HG02623 (cell line): ENCODE data around the gene ITCH.

Experiments
- ATAC-seq: cut with Tn5 transposase; IDR thresholded peaks from one replicate; pipeline ENCODE4 v1.9.1; 2021; ENCODE audit warnings: moderate library complexity; ENCODE audit not compliant: unreplicated experiment

Gene ITCH

DNA sequence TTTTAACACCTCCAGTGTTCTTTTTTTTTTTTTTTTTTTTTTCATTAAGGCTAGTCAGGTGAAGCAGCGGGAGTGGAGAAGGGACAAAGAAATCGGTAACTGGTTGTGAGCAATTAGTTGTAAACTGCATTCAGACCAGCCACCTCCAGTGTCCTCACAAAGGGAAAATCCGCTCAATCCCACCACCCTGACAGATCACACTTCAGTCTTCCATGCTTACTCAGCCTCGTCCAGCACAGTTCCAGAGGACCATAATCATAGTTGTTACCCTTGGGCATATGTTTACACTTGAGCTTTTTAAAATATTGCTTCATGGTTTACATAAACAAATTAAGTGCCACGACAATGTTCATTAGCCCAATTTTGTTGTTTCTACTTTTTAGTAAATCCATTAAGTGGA lies 163.4 kb downstream of the ITCH start:
- no peak for ATAC-seq

DNA sequence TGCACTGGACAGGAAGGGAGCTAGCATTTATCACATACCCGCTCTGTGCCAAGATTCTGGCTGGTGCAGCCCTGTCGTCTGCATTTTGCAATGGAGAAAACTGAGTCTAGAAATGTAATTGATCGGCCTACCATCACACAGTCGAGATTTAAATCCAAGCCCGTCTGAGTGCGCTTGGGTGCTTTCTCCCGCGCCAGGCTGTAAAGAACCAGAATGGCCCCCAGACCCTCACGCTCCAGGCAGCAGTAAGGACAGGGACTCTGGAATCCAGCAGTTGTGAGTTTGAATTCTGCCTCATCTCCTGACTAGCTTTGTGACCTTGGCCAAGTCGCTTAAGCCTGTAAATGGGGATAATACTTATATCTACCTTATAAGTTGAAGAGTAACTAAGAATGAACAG lies 163.9 kb downstream of the ITCH start:
- no peak for ATAC-seq

- no peak for ATAC-seq
Measured at GRCh38 chr20:34528921-34529297, 165.8 kb downstream of the ITCH start.

GRCh38 chr20:34529742-34530141 lies 166.7 kb downstream of the ITCH start:
- no peak for ATAC-seq

GRCh38 chr20:34530342-34530741 lies 167.3 kb downstream of the ITCH start:
- ATAC-seq = no peak

- no peak for ATAC-seq
Measured at GRCh38 chr20:34531608-34532265, 168.7 kb downstream of the ITCH start.

GRCh38 chr20:34532320-34532719 lies 169.2 kb downstream of the ITCH start:
- ATAC-seq = no peak

GRCh38 chr20:34532756-34533155 lies 169.7 kb downstream of the ITCH start:
- no peak for ATAC-seq

- no peak for ATAC-seq
Measured at GRCh38 chr20:34534391-34535165, 171.5 kb downstream of the ITCH start.

DNA sequence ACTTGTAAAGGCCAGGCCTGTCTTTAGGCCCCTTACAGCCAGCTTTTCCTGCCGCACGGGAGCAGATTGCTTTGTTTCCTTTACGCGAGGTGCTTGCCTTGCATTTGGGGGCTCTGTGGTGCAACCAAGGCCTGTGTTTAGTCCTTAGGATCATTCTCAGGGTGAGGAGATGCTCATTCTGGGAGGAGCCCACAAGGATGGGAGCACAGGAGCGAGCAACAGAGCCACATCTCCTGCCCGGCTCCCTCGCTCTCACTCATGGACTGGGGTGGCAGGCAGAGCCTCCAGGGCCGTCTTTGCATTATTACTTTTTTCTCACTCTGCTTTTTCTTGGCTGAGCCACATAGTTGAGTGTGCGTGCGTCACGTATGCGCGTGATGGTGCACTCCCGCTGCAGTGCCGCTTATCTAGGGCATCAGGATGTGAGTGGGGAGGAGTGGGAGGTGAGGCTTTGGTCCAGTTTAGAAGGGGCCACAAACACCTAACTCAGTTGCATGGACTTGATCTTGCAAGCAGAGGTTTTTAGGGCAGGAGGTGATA lies 172.3 kb downstream of the ITCH start:
- no peak for ATAC-seq

DNA sequence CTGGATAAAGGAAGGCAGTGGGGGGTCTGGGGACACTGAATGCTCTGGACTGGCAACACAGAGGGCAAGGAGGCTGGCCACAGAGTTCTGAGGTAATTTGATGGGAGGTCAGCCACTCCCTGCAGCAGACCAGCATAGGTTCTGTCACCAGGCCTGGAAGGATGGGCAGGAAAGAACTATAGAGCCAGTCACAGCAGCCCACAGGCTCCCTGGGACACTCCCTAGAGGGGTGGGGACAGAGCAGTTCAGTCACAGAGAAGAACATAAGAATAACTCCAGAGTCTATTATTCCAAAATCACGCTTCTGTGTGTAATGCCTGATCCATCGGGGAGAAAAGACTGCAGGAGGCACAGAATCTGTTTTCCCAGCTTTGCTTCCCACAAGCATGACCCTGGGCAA lies 172.8 kb downstream of the ITCH start:
- no peak for ATAC-seq

- ATAC-seq = no peak
Measured at GRCh38 chr20:34536798-34537394, 173.8 kb downstream of the ITCH start.

DNA sequence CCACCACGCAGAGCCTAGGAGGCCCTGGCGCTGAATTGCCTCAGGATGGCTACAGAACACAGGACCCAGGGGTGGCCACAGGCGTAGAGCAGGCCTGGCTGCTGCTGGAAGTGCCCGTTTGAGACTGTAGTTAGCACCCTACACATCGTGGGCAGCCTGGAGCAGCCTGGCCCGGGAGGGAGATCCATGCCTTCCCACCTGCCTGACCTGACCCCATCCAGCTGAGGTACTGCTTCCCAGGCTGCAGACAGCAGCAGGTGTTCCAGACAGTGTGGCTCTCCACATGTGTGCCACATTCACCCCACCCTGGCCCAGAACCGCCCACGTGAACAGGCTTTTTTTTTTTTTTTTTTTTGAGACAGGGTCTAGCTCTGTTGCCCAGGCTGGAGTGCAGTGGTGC lies 174.6 kb downstream of the ITCH start:
- ATAC-seq = no peak

DNA sequence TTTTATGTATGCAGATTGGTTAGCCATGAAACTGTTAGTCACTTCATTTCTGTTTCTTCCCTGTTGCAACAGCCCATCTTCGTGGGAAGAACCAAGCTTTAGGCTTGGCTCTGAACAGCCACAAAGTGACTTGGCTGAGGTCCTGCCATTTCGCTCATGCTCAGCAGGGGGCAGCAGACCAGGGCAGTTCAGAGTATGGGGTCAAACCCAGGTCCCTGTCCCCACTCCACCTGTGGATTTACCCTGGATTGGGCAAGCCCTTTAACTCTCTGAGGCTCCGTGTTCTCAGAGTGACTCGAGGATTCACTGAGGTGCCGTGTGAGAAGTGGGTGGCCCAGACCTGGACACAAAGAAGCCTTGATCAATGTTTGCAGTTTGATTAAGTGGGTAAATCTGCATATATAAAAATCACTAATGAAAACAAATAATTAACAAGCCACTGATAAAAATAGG lies 175.6 kb downstream of the ITCH start:
- no peak for ATAC-seq

DNA sequence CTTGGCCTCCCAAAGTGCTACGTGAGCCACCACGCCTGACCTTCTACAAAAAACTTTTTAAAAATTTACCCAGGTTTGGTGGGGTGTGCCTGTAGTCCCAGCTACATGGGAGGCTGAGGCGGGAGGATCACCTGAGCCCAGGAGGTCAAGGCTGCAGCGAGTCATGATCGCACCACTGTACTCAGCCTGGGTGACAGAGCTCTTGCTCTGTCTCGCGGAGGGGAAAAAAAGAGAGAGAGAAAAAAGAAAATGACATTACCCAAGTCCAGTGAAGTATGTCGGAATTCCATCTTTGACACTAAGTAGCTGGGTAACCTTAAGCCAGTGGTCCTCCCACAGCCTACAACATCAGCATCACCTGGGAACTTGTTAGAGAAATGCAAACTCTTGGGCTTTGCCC lies 176.7 kb downstream of the ITCH start:
- ATAC-seq = no peak

DNA sequence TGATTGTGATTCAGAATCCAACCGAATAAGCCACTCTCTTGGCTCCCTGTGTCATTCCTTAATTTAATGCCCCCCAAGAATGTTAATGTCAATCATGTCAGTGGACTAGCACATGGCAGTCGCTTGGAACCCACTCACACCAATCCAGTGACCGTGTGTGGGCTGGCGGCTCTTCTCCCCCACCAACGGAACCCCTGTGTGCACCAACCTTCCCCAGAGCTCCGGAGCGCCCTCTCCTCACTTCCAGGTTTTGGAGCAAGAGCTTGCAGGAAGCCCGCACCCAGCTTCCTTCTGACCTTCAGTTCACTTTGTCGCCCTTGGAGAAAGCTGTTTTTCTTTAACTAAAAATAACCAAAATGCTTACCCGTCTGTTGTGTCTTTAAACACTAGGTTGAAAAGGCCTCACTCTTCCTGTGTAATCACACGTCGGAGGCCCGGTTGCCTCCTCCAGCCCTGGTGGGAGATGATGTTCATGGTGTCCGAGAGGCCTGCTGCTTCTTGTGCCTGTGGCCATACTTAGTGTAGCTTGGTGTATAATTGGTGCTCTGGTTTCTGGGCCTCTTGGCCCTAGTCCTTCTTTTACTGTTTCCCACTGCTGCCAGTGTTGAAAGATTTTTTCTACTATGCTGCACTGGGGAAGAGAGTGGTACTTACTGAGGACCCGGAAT lies 177.7 kb downstream of the ITCH start:
- no peak for ATAC-seq

DNA sequence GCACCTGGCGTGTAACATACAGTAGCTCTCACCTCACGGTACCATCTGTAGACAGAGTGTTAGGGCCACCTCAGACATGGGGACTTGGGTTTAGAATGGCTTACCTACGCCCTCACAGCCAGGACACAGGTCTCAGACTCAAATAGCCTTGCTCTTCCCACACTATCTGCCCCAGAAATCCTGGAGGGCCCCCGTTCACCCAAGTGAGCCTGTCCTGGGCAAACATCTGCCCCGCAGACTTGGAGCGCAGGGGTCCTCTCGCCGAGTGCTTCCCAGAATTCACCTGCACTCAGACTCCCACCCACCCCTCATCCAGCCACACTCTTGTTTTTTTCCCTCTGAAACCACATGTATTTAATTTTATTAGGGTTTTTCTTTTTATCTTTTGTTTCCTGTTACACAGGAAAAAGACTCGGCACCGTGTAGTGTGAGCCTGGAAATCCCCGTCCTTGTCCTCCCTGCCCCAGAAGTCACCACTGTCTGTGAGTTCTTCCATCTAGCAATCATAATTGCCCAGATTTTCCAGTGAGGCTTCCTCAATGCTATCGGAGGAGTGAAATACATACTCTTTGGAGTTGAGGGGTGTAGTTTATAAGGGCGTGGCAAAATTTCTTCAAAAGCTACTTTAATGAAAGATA lies 178.3 kb downstream of the ITCH start:
- ATAC-seq = no peak

- no peak for ATAC-seq
Measured at GRCh38 chr20:34541917-34542316, 178.8 kb downstream of the ITCH start.

DNA sequence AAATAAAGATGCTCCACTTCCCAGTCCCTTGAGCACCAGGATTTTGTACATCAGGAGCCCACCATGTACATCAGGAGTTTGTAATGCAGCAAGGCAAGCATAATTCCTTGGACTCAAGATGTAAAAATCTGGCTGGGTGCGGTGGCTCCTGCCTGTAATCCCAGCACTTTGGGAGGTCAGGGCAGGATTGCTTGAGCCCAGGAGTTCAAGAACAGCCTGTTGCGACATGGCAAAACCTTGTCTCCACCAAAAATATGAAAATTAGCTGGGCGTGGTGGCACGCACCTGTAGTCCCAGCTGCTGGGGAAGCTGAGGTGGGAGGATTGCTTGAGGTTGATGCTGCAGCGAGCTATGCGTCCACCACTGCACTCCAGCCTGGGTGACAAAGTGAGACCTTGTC lies 179.4 kb downstream of the ITCH start:
- no peak for ATAC-seq

DNA sequence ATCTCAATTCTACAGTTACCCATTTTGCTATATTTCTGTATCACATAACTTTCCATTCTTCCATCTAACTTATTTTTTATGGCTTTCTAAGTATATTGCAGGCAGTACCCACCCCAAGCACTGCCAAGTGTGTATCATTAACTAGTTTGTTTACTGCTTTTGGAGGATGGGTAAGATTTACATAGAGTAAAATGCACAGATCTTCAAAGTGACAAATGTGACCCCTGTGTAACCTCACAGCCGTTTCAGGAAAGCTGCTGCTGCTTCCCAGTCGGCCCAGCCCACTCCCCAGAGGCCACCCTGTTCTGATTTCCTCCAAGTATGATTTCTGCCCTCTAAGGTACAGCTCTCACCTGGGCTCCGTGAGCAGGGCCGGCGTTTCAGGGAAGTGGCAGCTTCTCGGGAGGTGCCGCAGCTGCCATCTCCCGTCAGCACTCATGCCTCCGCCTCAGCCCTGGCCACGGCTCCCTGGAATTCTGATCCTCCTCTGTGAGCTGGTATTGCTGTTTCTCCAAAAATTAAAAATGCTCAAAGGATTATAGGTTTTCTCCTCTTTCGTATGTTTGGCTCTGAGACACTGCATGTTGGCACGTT lies 180.5 kb downstream of the ITCH start:
- ATAC-seq = no peak
